ENCODE results near the gene PRRT2.
"Not testable (repeated sequence)": the region's sequence is repeated elsewhere in the genome, so short reads cannot be mapped to it uniquely, and the experiment has no call there.

The PRRT2 gene

GRCh38 chr16:29790949-29791844 is 20.8 kb upstream of the PRRT2 start:
- DNase-seq: no peak

GRCh38 chr16:29791845-29792807 is 19.9 kb upstream of the PRRT2 start:
- no peak for DNase-seq

- not testable (repeated sequence) for DNase-seq
These were observed 18.8 kb upstream of the PRRT2 start for GRCh38 chr16:29793153-29793552.

- DNase-seq: no peak
These were observed 17.7 kb upstream of the PRRT2 start for GRCh38 chr16:29794231-29794710.

GRCh38 chr16:29802416-29802935 is 9.5 kb upstream of the PRRT2 start:
- DNase-seq: no peak

GRCh38 chr16:29804020-29804419 is 8.0 kb upstream of the PRRT2 start:
- no peak for DNase-seq

- DNase-seq: peak; percentile 48
These were observed 7.3 kb upstream of the PRRT2 start for GRCh38 chr16:29804455-29805231.

- peak; percentile 99 for DNase-seq
These were observed 6.5 kb upstream of the PRRT2 start for GRCh38 chr16:29805232-29806098.

- peak; percentile 95 for DNase-seq
These were observed 5.9 kb upstream of the PRRT2 start, which contains the start of gene MAZ for GRCh38 chr16:29806099-29806579. Gene MAZ, plus strand, starts transcription at chr16:29806529. Its CDS starts 173 bp downstream, at chr16:29806702.

GRCh38 chr16:29806641-29807425 is 5.2 kb upstream of the PRRT2 start:
- peak; percentile 60 for DNase-seq

GRCh38 chr16:29807426-29808218 is 4.4 kb upstream of the PRRT2 start:
- peak; percentile 80 for DNase-seq

- no peak for DNase-seq
These were observed 3.6 kb upstream of the PRRT2 start for GRCh38 chr16:29808219-29808900.

- DNase-seq: no peak
These were observed 2.8 kb upstream of the PRRT2 start for GRCh38 chr16:29809031-29809747.

GRCh38 chr16:29809850-29810698 is 1.9 kb upstream of the PRRT2 start:
- DNase-seq: no peak

- no peak for DNase-seq
These were observed 1.3 kb upstream of the PRRT2 start for GRCh38 chr16:29810699-29811169.

GRCh38 chr16:29811170-29811895 is 660 bp upstream of the PRRT2 start:
- DNase-seq: peak; percentile 83
